ENCODE data around the gene CPN2.

The CPN2 gene

GRCh38 chr3:194326192-194326967, 24.7 kb downstream of the CPN2 start:
- DNase-seq, result no peak

DNA sequence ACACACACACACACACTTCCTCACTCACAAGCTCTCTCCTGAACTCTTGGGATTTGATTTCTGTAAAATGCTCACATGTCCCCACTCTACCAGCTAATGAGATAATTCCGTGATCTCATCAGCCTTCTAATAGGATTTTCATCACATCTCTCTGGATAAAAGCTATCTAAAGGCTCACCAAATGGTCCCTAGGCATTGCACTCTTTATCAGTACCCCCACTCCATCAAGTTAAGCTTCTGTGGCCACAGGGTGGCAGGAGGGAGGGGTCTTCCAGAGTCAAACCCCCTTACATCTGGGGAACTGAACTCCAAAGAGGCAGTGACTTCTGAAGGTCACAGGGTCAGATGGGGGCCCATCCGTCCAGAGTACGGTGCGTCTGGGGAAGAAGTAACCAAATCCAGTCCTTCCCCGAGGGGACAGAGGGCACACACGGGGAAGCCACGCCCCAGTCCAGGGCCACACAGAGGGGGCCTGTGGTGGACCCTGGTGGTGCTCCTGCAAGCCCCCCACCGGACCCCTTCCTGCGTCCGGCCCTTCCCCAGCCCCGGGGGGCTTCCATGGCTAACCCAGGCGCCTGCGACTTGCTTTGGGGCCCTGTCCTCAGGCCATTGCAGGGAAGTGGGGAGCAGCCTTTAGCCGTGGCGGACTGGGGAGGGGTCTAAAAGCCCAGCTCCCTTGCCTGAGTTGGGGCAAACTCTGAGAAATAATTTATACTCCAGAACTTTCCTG, 25.5 kb downstream of the CPN2 start:
- no peak for DNase-seq

DNA sequence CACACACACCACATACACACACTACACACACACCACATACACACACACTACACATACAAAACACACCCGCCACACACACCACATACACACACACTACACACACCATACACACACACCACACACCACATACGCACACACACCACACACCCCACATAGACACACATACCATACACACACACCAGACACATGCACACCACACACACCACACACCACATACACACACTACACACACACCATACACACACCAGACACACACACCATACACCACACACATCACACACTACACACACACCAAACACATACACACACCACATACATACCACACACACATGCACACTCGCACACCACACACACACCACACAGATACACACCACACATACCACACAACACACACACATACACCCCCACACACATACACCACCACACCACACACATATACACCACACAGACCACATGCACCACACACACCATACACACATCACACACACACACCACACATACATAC, 26.3 kb downstream of the CPN2 start:
- no peak for DNase-seq

DNA sequence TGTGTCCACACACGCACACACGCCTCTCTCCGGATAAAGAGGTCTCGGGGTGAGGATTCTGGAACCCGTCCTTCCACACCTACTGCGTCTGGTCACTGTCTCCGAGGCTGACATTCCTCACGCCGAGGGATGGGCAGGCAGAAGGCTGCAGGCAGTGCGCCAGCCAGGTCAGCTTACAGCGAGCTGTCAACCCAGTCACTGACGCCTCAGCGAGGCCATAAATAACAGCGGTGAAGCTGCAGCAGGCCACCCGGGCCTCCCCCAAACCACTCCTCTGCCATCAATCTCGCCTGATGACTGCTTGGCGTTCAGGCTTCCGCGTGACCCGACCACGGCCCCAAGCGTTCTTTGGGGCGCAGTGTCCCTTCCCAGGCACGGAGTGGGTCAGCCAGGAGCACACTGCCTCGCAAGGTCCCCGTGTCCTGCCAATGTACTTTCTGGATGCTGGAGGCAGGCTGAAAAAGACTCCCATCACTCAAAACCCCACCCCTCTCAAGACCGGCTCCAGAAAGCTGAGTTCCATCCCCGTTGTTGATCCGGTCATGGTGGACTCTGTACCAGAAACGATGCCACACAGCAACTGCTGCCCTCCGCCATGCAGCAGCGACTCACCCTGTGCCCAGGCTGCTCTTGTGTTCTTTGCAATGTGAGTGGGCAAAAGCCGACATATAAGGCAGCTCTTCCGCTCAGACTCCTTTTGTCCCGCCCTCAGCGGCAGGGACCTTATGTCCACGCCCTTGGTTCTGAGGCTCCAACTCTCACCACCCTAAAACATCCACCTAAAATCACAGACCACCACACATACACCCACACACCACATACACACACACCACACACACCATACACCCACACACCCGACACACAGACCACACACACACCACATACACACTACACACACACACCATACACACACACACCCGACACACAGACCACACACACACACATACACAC, 27.1 kb downstream of the CPN2 start:
- no peak for DNase-seq

DNA sequence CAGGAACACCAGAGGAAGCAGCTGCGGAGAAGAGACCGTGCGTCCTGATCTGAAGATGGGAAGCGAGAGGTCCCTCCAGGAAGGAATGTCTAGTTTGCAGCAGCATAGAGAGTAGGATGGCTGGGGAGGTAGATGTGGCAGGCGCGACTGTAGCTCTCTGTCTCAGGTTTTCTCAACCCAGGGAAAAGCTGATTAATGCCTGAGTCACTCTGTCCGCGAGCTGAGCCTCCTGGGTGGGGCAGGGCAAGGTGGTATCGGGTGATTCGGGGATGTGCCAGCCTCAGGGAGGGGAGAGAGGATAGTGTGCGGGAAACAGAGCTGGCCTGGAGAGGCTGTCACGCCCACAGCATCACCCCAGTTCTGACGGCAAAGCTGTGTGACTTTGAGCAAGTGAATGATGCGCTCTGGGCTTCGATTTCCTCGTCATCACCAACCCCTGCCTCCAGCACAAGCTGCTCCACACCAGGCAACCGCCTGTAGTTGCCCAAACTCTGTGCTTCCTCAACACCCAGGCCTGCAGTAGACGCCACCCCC, 28.4 kb downstream of the CPN2 start:
- DNase-seq, result no peak

DNA sequence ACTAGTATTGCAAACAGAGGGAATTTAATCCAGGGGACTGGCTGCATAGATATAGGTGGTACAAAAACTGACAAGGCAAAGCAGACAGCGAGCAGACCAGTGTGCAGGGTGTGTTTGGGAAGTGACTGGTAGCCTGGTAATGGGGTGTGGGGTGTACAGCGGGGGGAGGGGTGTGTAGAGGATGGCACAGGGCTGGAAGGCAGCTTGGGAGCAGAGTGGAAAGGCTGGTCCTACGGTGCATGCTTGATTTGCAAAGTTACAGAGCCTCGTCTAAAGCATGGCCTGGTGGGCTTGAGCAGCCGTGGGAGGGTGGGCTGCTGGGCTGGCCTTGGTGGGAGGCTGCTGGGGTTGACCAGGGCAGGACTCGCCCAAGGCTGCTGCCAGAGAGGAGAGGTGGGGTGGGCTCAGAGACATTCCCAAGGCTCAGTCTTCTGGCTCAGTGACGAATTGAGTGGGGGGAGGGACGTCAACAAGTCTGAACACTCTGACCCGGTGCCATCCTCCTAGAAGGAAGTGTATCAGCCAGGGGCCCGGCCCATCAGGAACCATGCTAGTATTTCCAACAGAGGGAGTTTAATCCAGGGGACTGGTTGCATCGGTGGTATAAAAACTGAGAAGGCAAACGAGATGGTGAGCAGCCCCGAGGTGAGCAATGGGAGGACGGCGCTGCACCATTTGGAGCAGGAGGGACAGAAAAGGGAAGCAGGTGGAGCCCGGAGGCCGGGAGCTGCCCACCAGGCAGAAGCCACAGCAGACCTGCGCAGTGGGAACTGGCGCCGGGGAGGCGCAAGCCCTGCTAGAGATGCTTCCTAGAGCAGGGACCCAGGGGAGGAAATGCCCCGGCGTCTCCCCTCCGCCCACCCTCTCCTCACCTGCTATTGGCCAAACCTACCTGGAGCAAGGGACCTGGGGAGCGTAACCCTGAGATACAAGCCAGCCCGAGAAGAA, 29.2 kb downstream of the CPN2 start:
- no peak for DNase-seq

DNA sequence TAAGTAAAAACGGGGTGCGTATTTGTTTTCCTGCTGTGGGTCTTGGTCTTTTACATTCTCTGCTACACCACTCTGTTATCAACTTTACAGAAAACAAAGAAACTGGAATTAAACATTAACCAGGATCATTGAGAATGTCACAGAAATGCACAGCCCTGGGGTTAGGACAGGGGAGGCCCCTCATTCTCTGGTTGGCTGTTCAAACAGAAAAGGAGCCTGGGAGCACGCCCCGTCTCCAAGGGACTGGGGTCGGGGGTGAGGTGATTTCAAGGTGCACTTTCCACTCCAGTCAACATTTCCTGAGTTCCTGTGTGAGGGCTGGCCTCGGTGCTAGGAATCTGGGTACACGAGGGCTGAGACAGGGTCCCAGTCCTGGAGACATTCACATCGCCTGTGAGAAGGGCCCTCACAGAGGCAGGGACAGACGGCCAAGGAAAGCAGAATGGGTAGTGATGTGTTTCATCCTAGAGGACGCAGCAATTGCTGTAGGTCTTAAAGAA, 30.3 kb downstream of the CPN2 start:
- DNase-seq, result no peak

DNA sequence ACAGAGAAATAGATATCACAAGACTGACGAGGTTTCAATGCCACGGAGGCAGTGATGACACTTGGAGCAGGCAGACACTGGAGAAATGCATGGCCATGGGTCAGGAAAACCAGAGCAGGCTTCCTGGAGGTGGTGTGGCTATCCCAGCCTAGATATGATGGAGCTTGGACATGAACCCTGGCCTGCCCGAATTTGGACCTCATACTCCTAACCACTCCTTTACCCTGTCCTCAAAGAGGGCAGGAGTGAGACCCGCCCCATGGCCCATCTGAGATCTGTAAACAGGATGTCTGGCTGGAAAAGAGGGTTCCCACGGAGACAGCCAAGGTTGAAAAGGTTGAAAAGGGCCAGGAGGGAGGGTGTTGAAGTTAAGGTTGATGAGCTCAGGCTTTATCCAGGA, 31.0 kb downstream of the CPN2 start:
- DNase-seq, result no peak

DNA sequence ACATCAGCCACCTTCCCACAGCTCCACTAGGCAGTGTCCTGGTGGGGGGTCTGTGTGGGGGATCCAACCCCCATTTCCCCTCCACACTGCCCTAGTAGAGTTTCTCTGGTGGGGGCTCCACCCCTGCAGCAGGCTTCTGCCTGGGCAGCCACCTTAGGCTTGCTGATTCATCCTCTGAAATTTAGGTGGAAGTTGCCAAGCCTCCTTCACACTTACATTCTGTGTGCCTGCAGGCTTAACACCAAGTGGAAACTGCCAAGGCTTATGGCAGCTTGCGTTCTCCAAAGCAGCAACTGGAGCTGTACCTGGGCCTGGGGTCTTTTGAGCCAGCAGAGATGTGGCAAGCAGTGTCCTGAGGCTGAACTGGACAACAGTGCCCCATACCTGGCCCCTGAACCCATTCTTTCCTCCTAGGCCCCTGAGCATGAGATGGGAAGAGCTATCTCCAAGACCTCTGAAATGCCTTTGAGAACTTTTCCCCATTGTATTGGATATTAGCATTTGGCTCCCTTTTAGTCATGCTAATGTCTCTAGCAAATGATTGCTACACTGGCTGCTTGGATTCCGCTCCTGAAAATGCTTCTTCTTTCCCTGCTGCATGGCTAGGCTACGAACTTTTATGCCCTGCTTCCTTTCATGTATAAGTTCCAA, 32.5 kb downstream of the CPN2 start:
- no peak for DNase-seq

GRCh38 chr3:194316918-194317317, 34.2 kb downstream of the CPN2 start:
- no peak for DNase-seq

- no peak for DNase-seq
Observed at GRCh38 chr3:194315965-194316361, 35.2 kb downstream of the CPN2 start.

DNA sequence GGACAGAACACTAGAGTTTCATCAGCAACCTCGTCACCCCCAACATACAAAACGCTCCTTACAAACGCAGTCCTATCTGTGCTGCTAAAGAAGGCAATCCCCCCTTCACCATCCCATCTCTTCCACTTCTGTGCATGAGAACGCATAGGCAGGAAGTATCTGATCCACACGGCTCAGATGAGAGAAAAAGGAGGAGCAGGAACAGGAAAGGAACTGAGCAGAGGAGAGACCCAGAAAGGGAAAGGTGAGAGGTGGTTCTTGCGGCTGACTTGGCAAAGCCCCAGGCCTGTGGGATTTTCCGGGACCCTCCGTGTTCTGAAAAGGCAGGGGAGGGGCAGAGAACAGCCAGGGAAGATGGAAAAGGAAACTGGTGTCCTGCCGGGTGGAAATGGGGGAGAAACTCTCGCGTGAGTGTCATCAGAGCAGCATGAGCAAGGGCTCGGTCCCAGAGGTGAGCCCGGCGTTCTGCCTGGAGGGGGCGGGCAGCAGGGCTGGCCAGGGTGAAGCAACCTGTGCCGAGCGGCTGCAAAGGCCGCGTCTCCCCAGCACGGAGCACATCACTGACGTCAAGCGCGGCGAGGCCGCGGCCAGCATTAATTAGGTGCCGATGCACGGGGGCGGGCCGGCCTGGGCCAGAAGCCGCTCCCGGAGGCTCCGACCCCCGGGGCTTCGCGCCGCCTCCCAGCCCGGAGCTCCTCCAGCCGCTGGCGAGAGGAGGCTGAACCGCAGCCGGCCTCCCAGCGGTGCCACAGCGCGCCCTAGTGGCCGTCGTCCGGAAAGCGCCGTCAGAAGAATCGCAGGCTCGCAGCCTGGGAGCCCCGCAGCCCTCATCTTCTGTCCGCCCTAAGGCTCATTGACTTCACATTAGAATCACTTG, 35.8 kb downstream of the CPN2 start:
- DNase-seq, result peak; percentile 96

GRCh38 chr3:194314388-194315068, 36.6 kb downstream of the CPN2 start:
- no peak for DNase-seq

GRCh38 chr3:194313560-194314387, 37.4 kb downstream of the CPN2 start:
- no peak for DNase-seq

- DNase-seq, result no peak
Observed at GRCh38 chr3:194312743-194313281, 38.3 kb downstream of the CPN2 start.

DNA sequence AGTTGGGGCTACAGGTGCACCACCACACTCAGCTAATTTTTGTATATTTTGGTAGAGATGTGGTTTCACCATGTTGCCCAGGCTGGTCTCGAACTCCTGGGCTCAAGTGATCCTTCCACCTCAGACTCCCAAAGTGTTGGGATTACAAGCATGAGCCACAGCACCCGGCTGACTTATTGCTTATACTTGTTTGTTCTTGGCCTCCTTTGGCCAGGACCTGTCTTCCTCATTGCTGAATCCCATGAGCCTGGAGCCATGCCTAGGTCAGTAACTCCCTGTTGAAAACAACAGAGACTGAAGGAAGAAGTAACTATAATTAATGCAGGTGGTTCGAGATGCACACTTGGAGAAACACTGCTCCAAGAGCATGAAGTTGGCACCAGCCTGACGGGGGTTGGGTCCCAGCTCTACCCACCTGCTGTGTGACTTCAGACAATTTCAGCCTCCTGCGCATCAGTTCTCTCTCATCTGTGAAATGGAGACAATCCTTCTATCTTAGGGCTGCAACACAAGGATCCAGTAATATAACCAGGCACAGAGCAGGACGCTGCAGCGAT, 38.9 kb downstream of the CPN2 start:
- DNase-seq, result no peak

GRCh38 chr3:194311000-194311399, 40.1 kb downstream of the CPN2 start:
- DNase-seq, result no peak
